Ascending aorta (tissue), 2 donors: ENCODE measurements around the gene DYNLT1. TPM values are rescaled to one million over a fixed set of nuclear protein-coding genes. Genes with fewer than 3 reads are reported as not detected.

Source experiments
- DNase-seq, 2 donors: peaks; one replicate each; pipeline ENCODE4 v3.0.0-alpha.2; 2019; ENCODE audit warnings: low spot score in 2 of 2
- H3K27ac ChIP-seq, 2 donors: fragments of 200-600 bp; sonication (generic); one replicate each; pipeline ENCODE4 v1.5.1; 2016 to 2017; ENCODE audit warnings: mild to moderate bottlenecking in 1 of 2
- H3K27me3 ChIP-seq: fragments of 200-600 bp; sonication (generic); one replicate; pipeline ENCODE4 v1.5.1; 2017
- H3K36me3 ChIP-seq, 2 donors: fragments of 200-600 bp; sonication (generic); one replicate each; pipeline ENCODE4 v1.5.1; 2016
- H3K4me1 ChIP-seq, 2 donors: fragments of 200-600 bp; sonication (generic); one replicate each; pipeline ENCODE4 v1.5.1; 2016 to 2017; ENCODE audit warnings: mild to moderate bottlenecking in 1 of 2
- H3K4me3 ChIP-seq, 2 donors: fragments of 200-600 bp; sonication (generic); one replicate each; pipeline ENCODE4 v1.5.1; 2016 to 2017; ENCODE audit warnings: mild to moderate bottlenecking in 1 of 2
- H3K9me3 ChIP-seq, 2 donors: fragments of 200-600 bp; sonication (generic); one replicate each; pipeline ENCODE4 v1.5.1; 2016
- CTCF ChIP-seq, 3 experiments: fragments of 200-600 bp in 2 of 3; fragments of 450-650 bp in 1 of 3; sonication (generic) in 2 of 3; IDR thresholded peaks; one replicate each; pipeline ENCODE4 v1.5.1; 2016 to 2019; ENCODE audit warnings: antibody characterized with exemption in 3 of 3, mild to moderate bottlenecking in 1 of 3, moderate library complexity in 1 of 3
- intact Hi-C: fragments of 100-400 bp; cut with DNase I; formaldehyde crosslinking; loops from one replicate; pipeline ENCODE4 v1.15.1; 2023
- total RNA-seq: library from RNA; depleted of rRNA; stranded (reverse); fragments of >200 nt; gene quantifications from one replicate; pipeline ENCODE4 v1.1.0, GENCODE V29; 2016

DYNLT1 gene
- total RNA-seq, 1 donor from 2014 or later = 5.7 TPM

GRCh38 chr6:158586652-158587051 lies 57.9 kb downstream of the DYNLT1 start:
- Histone ChIP-seq H3K4me3 (no peak overlapping the region), H3K27ac (no peak overlapping the region), H3K36me3 (peaks cover 45 to 65% of the 10 kb centered on the region in 2 donors), H3K9me3 (no peaks in the 10 kb centered on the region), H3K27me3 (no peaks in the 10 kb centered on the region), H3K4me1 (no peaks in the 10 kb centered on the region)
- no peak for TF ChIP-seq CTCF (IDR thresholded peaks at IDR 0.05)
- DNase-seq = no peak
- intact Hi-C loops = no loop called here

Other genes starting within 250 kb of the DYNLT1 start
- 16.3 TPM for gene TMEM181, start 84.7 kb downstream of the DYNLT1 start, total RNA-seq
- gene SYTL3, start 5.3 kb upstream of the DYNLT1 start, total RNA-seq = 4.7 TPM
- gene EZR, start 174.6 kb upstream of the DYNLT1 start, total RNA-seq = 49.7 TPM